AG10803 (cell line): ENCODE results near the gene ZFYVE28.

Experiments
- DNase-seq: peaks from one replicate; pipeline ENCODE4 v3.0.0; 2010; ENCODE audit warnings: low read depth
- H3K4me3 ChIP-seq: 2 replicates; pipeline ENCODE4 v1.5.1; 2011; ENCODE audit warnings: mild to moderate bottlenecking, low read length, control low read depth
- TF ChIP-seq, protein P1 (sequence below): conservative IDR thresholded peaks from 2 replicates; pipeline ENCODE4 v1.5.1; 2011; ENCODE audit warnings: mild to moderate bottlenecking, low read length, control low read depth, inconsistent platforms

The ZFYVE28 gene

DNA sequence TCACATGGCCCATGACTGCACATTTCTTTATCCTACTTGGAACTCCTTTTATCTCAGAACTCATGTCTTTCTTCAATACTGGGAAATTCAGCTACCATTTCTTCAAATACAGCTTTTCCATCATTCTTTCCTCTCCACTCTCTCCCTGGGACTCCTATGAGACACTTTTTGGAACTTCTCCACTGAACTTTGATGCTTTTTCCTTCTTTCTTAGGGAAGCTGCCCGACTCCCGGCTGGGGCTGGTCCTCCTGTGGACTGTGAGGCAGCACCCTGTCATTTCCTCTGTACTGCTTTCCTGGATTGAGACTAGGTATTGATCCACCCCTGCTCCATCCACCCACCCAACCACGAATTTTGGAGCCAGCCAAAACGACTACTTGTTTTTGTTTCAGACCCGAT is 40.0 kb downstream of the ZFYVE28 start:
- no peak for DNase-seq
- TF ChIP-seq, protein P1, sequence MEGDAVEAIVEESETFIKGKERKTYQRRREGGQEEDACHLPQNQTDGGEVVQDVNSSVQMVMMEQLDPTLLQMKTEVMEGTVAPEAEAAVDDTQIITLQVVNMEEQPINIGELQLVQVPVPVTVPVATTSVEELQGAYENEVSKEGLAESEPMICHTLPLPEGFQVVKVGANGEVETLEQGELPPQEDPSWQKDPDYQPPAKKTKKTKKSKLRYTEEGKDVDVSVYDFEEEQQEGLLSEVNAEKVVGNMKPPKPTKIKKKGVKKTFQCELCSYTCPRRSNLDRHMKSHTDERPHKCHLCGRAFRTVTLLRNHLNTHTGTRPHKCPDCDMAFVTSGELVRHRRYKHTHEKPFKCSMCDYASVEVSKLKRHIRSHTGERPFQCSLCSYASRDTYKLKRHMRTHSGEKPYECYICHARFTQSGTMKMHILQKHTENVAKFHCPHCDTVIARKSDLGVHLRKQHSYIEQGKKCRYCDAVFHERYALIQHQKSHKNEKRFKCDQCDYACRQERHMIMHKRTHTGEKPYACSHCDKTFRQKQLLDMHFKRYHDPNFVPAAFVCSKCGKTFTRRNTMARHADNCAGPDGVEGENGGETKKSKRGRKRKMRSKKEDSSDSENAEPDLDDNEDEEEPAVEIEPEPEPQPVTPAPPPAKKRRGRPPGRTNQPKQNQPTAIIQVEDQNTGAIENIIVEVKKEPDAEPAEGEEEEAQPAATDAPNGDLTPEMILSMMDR, result no peak
- no peak overlapping the region for H3K4me3 ChIP-seq

DNA sequence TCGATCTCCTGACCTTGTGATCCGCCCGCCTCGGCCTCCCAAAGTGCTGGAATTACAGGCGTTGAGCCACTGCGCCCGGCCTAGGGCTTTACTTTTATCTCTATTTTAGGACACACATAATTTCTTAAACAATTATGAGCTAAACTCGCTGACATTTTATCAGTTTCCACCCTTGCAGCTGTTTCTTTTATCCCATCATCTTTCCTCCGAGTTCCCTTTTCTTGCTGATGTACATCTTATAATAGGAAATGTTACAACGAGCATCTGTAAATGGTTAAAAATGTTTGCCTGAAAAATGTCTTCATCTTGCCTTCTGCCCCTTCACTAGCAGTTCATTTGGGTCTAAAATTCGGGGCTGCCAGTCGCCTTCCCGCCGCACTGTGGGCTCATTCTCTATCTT is 41.2 kb downstream of the ZFYVE28 start:
- TF ChIP-seq, protein P1, result no peak
- DNase-seq, result no peak
- no peak overlapping the region for H3K4me3 ChIP-seq

DNA sequence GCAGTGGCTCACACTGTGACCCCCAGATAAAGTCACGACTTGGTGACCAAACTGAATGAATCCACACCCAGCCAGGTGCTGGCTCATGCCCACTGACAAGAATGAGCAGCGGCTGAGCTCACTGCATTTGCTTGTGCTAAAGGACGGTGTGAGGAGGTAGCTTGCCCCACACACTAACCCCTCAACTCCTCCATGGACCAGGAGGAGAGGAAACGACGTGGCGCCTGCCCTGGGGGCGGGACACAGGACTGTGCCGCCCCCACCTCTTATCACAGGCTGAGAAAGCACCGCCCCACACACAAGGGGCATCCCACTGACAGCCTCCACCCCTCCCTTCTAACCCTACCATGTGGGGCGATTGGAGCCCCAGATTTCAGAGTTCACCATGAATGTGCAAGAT is 43.0 kb downstream of the ZFYVE28 start:
- no peak for DNase-seq
- H3K4me3 ChIP-seq, result no peak overlapping the region
- TF ChIP-seq, protein P1, result no peak

DNA sequence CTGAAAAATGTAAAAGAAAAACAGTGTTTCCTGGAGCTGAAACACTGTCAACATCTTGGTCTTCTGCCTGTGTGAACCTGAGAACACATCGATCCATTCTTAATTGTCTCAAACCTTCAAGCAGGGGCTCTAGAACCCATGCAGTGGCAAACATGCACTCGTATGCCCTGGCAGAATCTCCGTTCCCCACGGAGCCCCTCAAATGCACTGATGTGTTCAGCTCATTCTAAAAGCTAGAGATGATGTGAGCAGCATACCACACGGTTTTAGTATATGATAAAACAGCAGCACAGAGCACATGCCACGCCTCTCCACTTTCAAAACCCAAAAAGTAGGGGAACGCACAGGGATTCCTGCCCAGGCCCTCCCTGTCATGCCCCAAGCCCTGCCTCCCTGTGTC is 44.9 kb downstream of the ZFYVE28 start:
- TF ChIP-seq, protein P1, result no peak
- no peak for DNase-seq
- no peak overlapping the region for H3K4me3 ChIP-seq

DNA sequence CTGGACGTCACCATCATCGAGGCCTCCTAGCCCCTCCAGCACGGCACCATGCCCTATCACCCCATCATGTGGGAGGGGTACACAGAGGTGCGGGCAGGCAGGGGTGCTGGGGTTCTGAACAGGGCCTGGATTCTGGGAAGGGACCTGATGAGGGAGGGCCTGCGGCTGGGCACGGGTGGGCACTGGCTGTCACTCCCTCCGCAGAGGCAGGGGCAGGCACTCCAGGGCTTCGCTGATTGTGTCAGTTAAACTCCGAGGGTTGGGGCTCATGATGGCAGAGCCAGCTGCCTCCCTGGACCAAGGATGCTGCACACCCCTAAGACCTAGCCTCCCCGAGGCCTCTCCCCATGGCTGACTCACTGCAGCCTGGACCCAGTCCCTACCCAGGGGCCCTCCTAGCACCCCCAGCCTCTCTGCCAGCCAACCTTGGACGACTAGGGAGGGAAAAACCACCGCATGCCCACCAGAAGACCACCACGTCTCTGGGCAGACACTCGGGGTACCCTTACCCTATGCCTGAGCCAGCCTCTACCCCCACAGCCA is 45.9 kb downstream of the ZFYVE28 start:
- no peak overlapping the region for H3K4me3 ChIP-seq
- DNase-seq, result no peak
- TF ChIP-seq, protein P1, result no peak

DNA sequence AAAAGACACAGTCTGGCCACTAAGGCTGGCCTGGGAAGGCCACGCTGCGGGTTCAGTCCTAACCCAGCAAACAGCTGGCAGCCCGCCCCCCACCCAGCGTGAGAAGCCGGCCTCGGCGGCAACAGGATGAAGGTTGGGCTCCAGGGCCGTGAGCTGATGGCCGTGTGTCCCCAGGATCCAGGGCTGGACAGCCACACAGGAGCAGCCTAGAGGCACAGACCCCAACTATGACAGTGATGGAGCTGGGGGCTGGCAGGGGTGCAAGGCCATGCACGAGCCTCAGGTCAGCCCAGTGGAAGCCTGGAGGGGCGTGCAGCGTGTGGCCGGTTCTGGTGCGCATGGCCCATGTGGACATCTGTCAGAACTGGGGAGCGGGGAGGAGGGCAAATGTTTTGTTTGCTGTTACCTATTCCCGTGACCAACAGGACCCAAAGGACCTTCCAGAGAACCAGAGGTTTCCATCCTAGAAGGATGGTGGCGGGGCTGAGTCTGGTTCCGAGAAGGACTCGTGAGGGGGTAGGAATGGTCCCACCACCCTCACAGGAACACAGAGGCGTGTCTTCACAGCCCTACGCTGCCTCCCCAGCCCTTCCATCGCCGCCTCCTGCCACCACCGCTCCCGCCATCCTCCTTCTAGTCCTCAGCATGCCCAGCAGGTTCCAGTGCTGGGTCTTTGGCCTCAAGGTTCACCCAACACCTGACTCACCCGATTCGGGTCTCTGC is 46.5 kb downstream of the ZFYVE28 start:
- H3K4me3 ChIP-seq, result no peak overlapping the region
- no peak for DNase-seq
- TF ChIP-seq, protein P1, result no peak

DNA sequence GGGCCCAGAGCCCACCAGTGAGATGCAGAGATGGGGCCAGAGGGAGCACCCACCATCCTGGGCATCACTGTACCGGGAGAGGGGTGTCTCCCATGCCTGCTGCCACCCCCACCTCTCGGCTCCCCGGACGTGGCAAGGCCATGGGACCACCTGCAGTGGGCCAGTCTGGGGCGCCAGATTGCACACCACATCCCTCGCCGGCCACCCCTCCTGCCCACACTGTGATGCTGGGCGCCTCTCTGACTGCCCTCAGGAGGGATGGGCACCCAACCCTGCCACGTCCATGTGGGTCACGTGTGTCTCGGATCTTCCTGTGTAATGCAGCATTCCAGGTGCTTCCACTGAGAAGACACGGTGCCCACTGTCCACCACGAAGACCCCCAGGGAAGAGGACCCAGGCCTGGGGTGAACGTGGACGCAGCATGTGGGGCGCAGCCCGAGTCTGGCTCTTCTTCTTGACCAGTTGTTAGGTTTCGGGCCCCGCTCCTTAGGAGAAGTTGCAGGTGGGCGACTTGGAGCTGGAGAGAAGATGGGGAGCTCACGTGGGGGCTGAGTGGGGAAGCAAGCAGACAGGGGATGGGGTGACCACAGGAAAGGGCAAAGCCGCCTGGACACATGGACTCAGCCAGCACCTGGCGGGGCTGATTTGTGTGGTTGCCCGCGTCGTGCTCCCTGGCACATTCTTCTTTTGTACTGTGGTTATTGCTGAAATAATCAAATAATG is 47.7 kb downstream of the ZFYVE28 start:
- DNase-seq, result no peak
- TF ChIP-seq, protein P1, result no peak
- H3K4me3 ChIP-seq, result no peak overlapping the region
